Skeletal muscle cell (primary cell): ENCODE data around the gene NUMA1.

Experiments
- DNase-seq: peaks from one replicate; pipeline ENCODE4 v3.0.0-alpha.2; 2010; ENCODE audit warnings: low read depth
- H3K4me3 ChIP-seq: 2 replicates; pipeline ENCODE4 v1.5.1; 2011; ENCODE audit warnings: low read depth, mild to moderate bottlenecking, control low read depth, low read length, moderate library complexity

NUMA1 gene

DNA sequence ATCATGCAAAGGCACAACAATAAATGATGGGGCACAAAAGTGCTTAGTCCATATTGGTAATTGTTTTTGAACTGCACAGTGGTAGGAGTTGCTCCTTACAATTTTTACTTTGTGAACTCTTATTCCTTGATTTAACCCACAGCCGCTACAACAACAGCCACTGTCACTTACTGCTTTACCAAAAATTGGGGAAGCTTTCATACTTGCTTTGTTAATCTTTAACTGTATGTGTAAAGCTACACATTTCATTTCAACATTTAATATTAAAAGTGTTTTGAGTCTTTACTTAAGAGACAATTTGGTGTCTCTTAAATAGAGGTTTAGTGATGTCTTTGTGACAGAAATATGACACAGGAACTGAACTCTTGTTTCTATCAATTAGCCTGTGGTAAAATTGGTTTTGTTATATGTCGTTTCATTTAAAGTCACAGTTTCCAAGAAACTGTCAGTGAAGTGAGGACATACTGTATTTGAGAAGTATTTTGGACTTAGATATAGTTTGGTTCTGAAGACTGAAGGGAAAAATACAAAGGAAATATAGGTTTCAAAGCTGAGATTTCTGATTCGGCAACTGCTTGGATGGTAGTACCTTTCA is 88.1 kb downstream of the NUMA1 start:
- no peak overlapping the region for H3K4me3 ChIP-seq
- no peak for DNase-seq

DNA sequence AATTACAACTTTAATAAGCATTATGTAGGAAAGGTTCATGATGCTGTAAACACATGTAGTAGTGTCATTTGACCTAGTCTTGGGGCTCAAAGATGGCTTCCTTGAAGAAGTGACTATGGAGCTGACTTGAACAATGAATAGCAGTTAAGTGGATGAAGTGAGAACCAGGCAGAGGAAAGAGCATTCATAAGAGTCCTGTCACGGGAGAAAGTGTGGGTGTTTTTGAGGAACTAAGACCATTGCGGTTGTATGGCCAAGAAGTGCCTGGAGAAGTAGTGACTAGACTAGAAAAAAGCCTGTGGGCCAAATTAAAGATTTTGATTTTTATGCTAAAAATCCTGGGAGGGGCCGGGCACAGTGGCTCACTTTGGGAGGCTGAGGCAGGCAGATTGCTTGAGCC is 88.8 kb downstream of the NUMA1 start:
- no peak for DNase-seq
- H3K4me3 ChIP-seq = no peak overlapping the region

DNA sequence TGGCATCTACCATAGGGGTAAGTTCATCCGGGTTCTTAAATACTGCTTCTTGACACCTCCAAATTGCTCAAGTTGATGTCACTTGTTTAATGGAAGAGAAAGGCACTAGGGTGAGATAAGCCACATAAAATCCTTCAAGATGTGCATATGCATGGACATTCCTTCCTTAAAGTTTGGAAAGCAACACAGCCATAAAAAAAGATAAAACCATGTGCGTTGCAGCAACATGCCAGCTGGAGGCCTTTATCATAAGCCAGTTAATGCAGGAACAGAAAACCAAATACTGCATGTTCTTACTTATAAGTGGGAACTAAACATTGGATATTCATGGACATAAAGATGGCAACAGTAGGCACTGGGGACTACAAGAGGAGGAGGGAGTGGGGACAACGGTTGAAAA is 89.6 kb downstream of the NUMA1 start:
- H3K4me3 ChIP-seq = no peak overlapping the region

DNA sequence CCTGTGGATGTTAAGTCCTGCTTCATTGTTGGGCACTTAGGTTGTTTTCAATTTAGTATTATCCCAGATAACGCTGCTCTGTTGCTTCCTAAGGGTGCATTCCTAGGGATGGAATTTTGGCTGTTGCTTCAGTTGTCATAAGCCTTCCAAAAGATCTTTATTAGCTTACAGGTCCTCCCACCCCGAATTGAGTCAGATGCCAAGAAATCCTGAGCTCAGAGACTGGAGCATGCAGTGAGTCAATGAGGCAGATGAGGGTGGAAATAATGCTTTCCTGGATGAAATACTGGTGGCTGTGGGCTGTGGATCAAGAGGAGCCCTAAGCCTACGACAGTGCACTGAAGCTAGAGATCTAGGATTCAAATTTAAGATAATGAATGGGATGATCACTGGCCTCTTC is 92.3 kb downstream of the NUMA1 start:
- DNase-seq = peak; percentile 43

More for the DNA sequence above, 89.6 kb downstream of the NUMA1 start:
- DNase-seq = no peak

DNA sequence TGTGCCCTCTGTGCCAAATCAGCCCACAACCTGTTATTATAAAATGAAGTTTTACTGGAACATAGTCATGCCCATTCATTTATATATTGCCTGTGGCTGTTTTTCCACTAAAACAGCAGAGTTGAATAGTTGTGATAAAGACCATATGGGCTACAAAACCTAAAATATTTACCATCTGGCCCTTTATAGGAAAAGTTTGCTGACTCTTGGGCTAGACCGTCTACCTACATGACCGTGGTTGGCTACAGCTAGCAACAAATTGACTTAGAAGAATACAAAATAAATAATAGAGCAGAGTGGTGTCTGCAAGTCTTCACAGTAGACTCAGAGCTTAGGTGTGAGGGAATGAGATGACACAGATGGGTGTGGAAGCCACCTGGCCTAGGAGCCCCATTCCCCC is 92.8 kb downstream of the NUMA1 start:
- H3K4me3 ChIP-seq = no peak overlapping the region
- no peak for DNase-seq

More for the DNA sequence above, 92.3 kb downstream of the NUMA1 start:
- no peak overlapping the region for H3K4me3 ChIP-seq

GRCh38 chr11:71986131-71986530 is 94.2 kb downstream of the NUMA1 start:
- no peak for DNase-seq
- no peak overlapping the region for H3K4me3 ChIP-seq

GRCh38 chr11:71979602-71980001 is 100.7 kb downstream of the NUMA1 start:
- no peak overlapping the region for H3K4me3 ChIP-seq
- no peak for DNase-seq

GRCh38 chr11:71979094-71979493 is 101.2 kb downstream of the NUMA1 start:
- DNase-seq = no peak

DNA sequence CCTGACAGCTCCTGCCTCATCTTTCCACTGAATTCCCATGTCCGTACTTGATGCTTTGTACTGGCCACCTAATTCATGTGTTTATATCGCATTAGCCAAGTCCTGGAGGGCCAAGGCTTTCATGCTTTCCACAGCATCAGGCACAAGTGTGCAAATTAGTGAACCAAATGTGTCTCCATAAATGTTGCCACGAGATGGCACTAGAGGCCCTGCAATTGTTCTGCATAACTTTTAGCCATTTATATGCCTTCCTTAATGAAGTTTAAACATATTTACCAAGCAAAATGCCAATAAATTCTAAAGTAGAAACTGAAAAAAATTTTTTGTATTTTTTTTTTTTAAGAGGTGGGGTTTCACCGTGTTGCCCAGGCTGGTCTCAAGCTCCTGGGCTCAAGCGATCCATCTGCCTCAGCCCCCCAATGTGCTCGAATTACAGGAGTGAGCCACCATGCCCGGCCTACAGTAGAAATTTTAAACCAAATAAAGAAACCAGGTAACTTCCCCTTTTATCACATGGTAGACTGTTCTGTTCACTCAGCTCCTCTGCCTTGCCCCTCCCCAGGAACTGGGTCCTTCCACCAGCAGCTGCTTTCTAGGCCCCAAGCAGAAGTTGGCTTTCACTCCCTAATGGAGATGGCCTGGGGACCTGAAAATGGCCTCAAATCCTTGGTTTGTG is 102.5 kb downstream of the NUMA1 start:
- no peak overlapping the region for H3K4me3 ChIP-seq
- DNase-seq = no peak

More at GRCh38 chr11:71979094-71979493, 101.2 kb downstream of the NUMA1 start:
- H3K4me3 ChIP-seq = no peak overlapping the region

- no peak overlapping the region for H3K4me3 ChIP-seq
- no peak for DNase-seq
These were observed 103.3 kb downstream of the NUMA1 start for GRCh38 chr11:71977090-71977489.

- H3K4me3 ChIP-seq = no peak overlapping the region
- DNase-seq = no peak
These were observed 103.8 kb downstream of the NUMA1 start for GRCh38 chr11:71976551-71976950.

DNA sequence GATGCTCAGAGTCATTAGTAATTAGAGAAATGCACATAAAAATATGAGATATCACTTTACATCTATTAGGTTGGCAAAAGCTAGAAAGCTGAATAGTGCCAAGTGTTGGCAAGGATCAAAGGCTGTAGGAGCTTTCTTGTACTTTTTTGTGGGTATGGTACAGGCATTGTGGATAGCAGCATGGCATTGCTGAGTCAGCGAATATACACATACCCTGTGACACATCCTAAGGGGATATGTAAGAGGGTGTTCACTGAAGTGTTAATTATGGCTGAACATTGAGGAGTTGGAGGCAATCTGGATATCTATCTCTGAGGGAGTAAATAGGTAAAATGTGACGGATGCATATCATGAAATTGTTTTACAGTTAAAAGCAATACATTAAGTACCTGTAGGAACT is 108.7 kb downstream of the NUMA1 start:
- no peak for DNase-seq
- no peak overlapping the region for H3K4me3 ChIP-seq

DNA sequence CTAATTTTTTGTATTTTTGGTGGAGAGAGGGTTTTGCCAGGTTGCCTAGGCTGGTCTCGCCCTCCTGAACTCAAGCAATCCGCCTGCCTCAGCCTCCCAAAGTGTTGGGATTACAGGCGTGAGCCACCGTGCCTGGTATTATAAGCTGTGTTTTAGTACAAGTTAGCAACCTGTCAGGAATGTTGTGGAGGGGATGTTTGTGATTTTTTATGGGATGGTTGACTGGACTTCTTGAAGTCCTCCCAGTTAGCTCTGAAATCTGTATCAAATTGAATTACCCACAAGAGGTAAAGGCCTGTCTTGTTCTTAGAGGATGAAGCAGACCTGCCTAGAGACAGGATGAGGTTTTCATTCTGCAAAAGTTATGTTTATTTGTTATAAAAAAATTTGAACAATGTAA is 115.7 kb downstream of the NUMA1 start:
- no peak overlapping the region for H3K4me3 ChIP-seq
- no peak for DNase-seq

GRCh38 chr11:71963468-71963867 is 116.9 kb downstream of the NUMA1 start:
- H3K4me3 ChIP-seq = no peak overlapping the region
- DNase-seq = no peak

DNA sequence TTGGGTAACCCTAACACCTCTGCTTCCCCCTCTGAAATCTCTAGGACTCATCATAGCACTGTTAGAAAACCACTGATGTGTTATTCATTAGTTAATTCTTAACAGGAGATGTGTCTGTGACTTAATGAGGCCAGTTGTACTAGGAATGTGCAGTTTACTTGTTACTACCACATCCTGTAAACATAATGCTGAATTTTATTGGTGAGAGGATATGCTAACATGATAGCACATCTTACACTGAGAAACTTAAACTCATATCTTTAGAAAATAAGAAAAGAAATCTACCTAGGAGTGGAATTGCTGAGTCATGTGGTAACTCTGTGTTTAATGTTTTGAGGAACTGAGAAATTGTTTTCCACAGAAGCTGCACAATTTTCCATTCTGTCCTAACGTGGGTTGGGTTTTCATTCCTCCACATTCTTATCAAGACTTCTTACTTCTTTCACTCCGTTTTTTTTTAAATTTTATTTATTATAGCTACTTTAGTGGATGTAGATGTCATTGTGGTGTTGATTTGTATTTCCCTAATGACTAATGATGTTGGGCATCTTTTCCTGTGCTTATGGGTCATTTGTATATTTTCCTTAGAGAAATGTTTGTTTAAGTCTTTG is 117.8 kb downstream of the NUMA1 start:
- peak; percentile 4 for DNase-seq
- no peak overlapping the region for H3K4me3 ChIP-seq

DNA sequence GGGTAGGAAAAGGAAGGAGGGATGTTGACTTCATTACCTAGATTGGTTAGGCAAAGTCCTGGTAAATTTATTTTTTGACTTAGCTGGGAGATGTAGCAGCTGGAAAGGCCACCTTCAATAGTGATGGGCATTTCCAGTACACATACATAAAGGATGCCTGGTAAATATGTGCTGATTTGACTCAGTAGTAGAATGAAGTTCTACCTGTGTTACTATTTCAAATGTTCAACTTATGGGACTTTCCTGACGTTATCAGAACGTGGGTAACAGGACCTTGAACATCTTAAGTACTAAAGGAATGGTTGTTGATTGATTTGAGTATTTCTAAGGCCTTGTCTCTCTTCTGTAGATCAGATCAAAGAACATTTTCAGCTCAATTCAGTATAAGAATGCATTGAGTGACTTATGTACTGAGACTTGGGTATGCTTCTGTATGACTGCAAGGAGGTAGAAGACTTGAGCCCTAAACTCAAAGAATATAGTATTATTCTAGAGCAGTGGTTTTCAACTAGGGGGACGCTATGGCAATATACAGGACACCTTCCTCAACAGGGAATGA is 124.4 kb downstream of the NUMA1 start:
- H3K4me3 ChIP-seq = no peak overlapping the region
- no peak for DNase-seq
